GM23338 (cell line): ENCODE results near the gene C16orf78. TPM values are rescaled to one million over a fixed set of nuclear protein-coding genes. Genes with fewer than 3 reads are reported as not detected.
A peak's percentile ranks its signal among the peaks of the same experiment; 100 is the strongest.

Experiments
- ATAC-seq: fragments of 200-7000 bp; cut with Tn5 transposase; 3 replicates; pipeline ENCODE4 v1.9.1; 2020
- DNase-seq: peaks from one replicate; pipeline ENCODE4 v3.0.0-alpha.2; 2015; ENCODE audit warnings: low spot score
- H2AFZ ChIP-seq: fragments of 200-600 bp; sonication (generic); 2 replicates; pipeline ENCODE4 v1.8.0; 2016; ENCODE audit warnings: antibody characterized with exemption, mild to moderate bottlenecking, moderate library complexity
- H3F3A ChIP-seq: fragments of 200-600 bp; sonication (generic); replicated peaks from 2 replicates; pipeline ENCODE4 v1.8.0; 2017; ENCODE audit warnings: antibody characterized with exemption, mixed run types, low read depth
- H3K27ac ChIP-seq: fragments of 200-600 bp; sonication (generic); 2 replicates; pipeline ENCODE4 v1.6.1; 2016; ENCODE audit warnings: low read depth
- H3K27me3 ChIP-seq: fragments of 200-600 bp; sonication (generic); 2 replicates; pipeline ENCODE4 v1.8.0; 2016; ENCODE audit warnings: mild to moderate bottlenecking, mixed run types, moderate library complexity; ENCODE audit not compliant: insufficient read depth
- H3K36me3 ChIP-seq: fragments of 200-600 bp; sonication (generic); 2 replicates; pipeline ENCODE4 v1.8.0; 2016; ENCODE audit warnings: mild to moderate bottlenecking; ENCODE audit not compliant: insufficient read depth
- H3K4me1 ChIP-seq: fragments of 200-600 bp; sonication (generic); 2 replicates; pipeline ENCODE4 v1.8.0; 2016; ENCODE audit warnings: mild to moderate bottlenecking, moderate library complexity; ENCODE audit not compliant: insufficient read depth
- H3K4me2 ChIP-seq: fragments of 200-600 bp; sonication (generic); 2 replicates; pipeline ENCODE4 v1.7.1; 2017; ENCODE audit warnings: mixed run types
- H3K4me3 ChIP-seq: fragments of 200-600 bp; sonication (generic); 2 replicates; pipeline ENCODE4 v1.6.1; 2016; ENCODE audit warnings: mixed run types
- H3K79me2 ChIP-seq: fragments of 200-600 bp; sonication (generic); replicated peaks from 2 replicates; pipeline ENCODE4 v1.8.0; 2017; ENCODE audit warnings: mild to moderate bottlenecking; ENCODE audit not compliant: insufficient read depth
- H3K9me2 ChIP-seq: fragments of 200-600 bp; sonication (generic); 2 replicates; pipeline ENCODE4 v1.8.0; 2017; ENCODE audit not compliant: insufficient read depth
- H4K20me1 ChIP-seq: fragments of 200-600 bp; sonication (generic); replicated peaks from 2 replicates; pipeline ENCODE4 v1.8.0; 2017; ENCODE audit warnings: mild to moderate bottlenecking; ENCODE audit not compliant: insufficient read depth
- H3K27ac Mint-ChIP-seq: 2 replicates; pipeline ENCODE4 v1.8.0; 2020; ENCODE audit warnings: inconsistent platforms, mild to moderate bottlenecking, moderate library complexity, mixed read lengths
- H3K27me3 Mint-ChIP-seq: 3 replicates; pipeline ENCODE4 v1.8.0; 2022; ENCODE audit warnings: low read depth, mild to moderate bottlenecking, moderate library complexity, mixed read lengths, inconsistent platforms; ENCODE audit not compliant: insufficient read depth, poor library complexity
- H3K36me3 Mint-ChIP-seq: 3 replicates; pipeline ENCODE4 v1.8.0; 2021; ENCODE audit warnings: low read depth, mild to moderate bottlenecking, inconsistent platforms, moderate library complexity, mixed read lengths
- H3K4me1 Mint-ChIP-seq: 3 replicates; pipeline ENCODE4 v1.8.0; 2020; ENCODE audit warnings: mild to moderate bottlenecking, inconsistent platforms, mixed read lengths
- H3K4me3 Mint-ChIP-seq: 3 replicates; pipeline ENCODE4 v1.8.0; 2021; ENCODE audit warnings: moderate library complexity, mild to moderate bottlenecking, inconsistent platforms, mixed read lengths
- H3K9me3 Mint-ChIP-seq: 3 replicates; pipeline ENCODE4 v1.8.0; 2020; ENCODE audit warnings: moderate library complexity, mild to moderate bottlenecking, inconsistent platforms, mixed read lengths
- CREB1 ChIP-seq: fragments of 250-450 bp; sonication (Bioruptor Pico); IDR thresholded peaks from 2 replicates; pipeline ENCODE4 v1.5.0; 2020; ENCODE audit warnings: low read depth, mild to moderate bottlenecking, moderate library complexity
- CTCF ChIP-seq, 2 experiments: fragments of 200-600 bp in 1 of 2; sonication (generic) in 1 of 2; conservative IDR thresholded peaks; 2 replicates each; pipeline versions ENCODE4 v1.5.1 to v1.6.1; 2016 to 2017; ENCODE audit warnings: antibody characterized with exemption in 2 of 2, low read depth in 2 of 2, mild to moderate bottlenecking in 2 of 2, moderate library complexity in 1 of 2
- EZH2 ChIP-seq: fragments of 200-600 bp; sonication (generic); IDR thresholded peaks from one replicate; pipeline ENCODE4 v1.8.0; 2017; ENCODE audit warnings: antibody characterized with exemption, mild to moderate bottlenecking, low read depth; ENCODE audit not compliant: unreplicated experiment
- EZH2phosphoT487 ChIP-seq: fragments of 200-600 bp; sonication (generic); IDR thresholded peaks from one replicate; pipeline ENCODE4 v1.8.1; 2018; ENCODE audit warnings: antibody characterized with exemption; ENCODE audit not compliant: unreplicated experiment
- JUNB ChIP-seq: IDR thresholded peaks from one replicate; pipeline ENCODE4 v1.6.1; 2016; ENCODE audit warnings: antibody characterized with exemption; ENCODE audit not compliant: unreplicated experiment
- NANOG ChIP-seq: IDR thresholded peaks from 2 replicates; pipeline ENCODE4 v1.6.1; 2016; ENCODE audit warnings: antibody characterized with exemption, borderline replicate concordance
- POLR2AphosphoS5 ChIP-seq: IDR thresholded peaks from 2 replicates; pipeline ENCODE4 v1.6.1; 2016; ENCODE audit warnings: antibody characterized with exemption, low read depth
- STAT1 ChIP-seq: IDR thresholded peaks from one replicate; pipeline ENCODE4 v1.6.1; 2016; ENCODE audit warnings: antibody characterized with exemption; ENCODE audit not compliant: unreplicated experiment
- polyA plus RNA-seq: library from polyadenylated mRNA; unstranded; fragments of >200 nt; fragmentation: Nextera tagmentation; extraction: Ambion mirVana; gene quantifications from 2 replicates; pipeline ENCODE4 v1.2.1, GENCODE V29; 2016
- total RNA-seq: library from RNA; depleted of rRNA; stranded (reverse); fragments of >200 nt; shearing (Covaris generic); gene quantifications from 2 replicates; pipeline ENCODE4 v1.2.3, GENCODE V29; 2014

The C16orf78 gene
- total and polyA plus RNA-seq, 2 experiments from 2014 or later, result not detected

DNA sequence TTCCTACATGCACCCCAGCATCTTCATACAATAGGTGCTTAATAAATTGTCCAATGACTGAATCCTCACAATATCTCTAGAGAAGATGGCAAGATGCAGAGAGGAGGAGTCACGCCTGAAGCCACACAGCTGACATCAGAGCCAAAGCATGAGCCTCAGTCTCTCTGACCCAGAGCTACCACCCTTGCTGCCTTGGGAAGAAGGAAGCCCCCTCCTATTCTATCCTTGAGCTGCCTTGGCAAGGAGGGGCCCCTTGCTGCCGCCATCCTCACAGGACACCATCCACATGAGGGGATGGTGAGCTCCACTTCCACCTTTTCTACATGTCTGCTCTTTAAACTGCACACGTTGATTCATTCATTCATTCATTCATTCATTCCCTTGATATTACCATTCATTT is 37.0 kb upstream of the C16orf78 start:
- no peaks in the 10 kb centered on the region for H3F3A ChIP-seq
- H3K4me2 ChIP-seq, result no peak overlapping the region
- H3K9me2 ChIP-seq, result no peaks in the 10 kb centered on the region
- H3K4me1 ChIP-seq, result no peaks in the 10 kb centered on the region
- Mint-ChIP-seq H3K9me3 (no peaks in the 10 kb centered on the region; the same call in 1 of the 3 replicates), H3K27ac (no peak overlapping the region), H3K4me3 (no peak overlapping the region), H3K4me1 (peaks cover 7% of the 10 kb centered on the region), H3K36me3 (no peaks in the 10 kb centered on the region), H3K27me3 (peaks cover 4% of the 10 kb centered on the region)
- no peak overlapping the region for H3K4me3 ChIP-seq
- H2AFZ ChIP-seq, result no peak overlapping the region
- TF ChIP-seq STAT1 (no peak), EZH2 (no peak), NANOG (no peak), EZH2phosphoT487 (no peak), CTCF (conservative IDR thresholded peaks at IDR 0.05; ENCODE audit: low read depth in 2 of 2) (no peak), CREB1 (CRISPR knock-in tag) (no peak)
- no peak overlapping the region for H3K27ac ChIP-seq
- no peak for ATAC-seq
- no peaks in the 10 kb centered on the region for H3K79me2 ChIP-seq
- H3K36me3 ChIP-seq, result no peaks in the 10 kb centered on the region
- H3K27me3 ChIP-seq, result no peaks in the 10 kb centered on the region
- DNase-seq, result no peak
- H4K20me1 ChIP-seq, result no peaks in the 10 kb centered on the region

DNA sequence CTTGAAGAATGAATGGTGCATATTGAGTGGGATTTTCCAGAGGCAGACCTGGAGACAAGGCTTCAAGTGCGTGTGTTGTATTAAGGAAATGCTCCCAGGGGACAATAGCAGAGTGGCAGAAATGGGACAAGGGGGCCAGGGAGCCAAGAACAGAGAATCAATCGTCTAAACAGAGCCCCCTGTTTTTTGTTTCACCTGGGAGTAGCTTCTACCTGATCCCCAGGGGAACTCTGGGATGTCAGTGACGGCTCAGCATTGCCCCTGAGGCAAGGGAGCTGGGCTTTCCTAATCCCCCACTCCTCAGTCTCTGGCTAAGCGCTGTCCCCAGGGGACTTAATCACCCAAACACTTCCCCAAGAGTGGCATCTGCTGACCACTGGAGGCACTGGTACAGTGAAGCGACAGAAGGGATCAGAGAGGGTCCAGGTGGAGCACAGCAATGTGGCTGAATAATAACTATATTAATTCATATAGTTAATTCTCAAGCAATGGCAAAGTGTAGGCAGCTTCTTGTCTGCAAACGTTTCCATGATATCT is 35.7 kb upstream of the C16orf78 start:
- Histone ChIP-seq H3K4me2 (no peak overlapping the region), H4K20me1 (no peaks in the 10 kb centered on the region), H2AFZ (peak overlapping the region; percentile 38; the same call in 1 of the 2 replicates), H3K9me2 (no peaks in the 10 kb centered on the region), H3K4me3 (no peak overlapping the region), H3K27ac (no peak overlapping the region), H3F3A (no peaks in the 10 kb centered on the region), H3K36me3 (no peaks in the 10 kb centered on the region), H3K4me1 (no peaks in the 10 kb centered on the region), H3K79me2 (no peaks in the 10 kb centered on the region), H3K27me3 (no peaks in the 10 kb centered on the region)
- H3K4me1 Mint-ChIP-seq, result peaks cover under 1% of the 10 kb centered on the region; the same call in 1 of the 3 replicates
- no peak for TF ChIP-seq POLR2AphosphoS5
- no peak for TF ChIP-seq JUNB
- TF ChIP-seq CTCF (conservative IDR thresholded peaks at IDR 0.05; ENCODE audit: low read depth in 2 of 2), result peak in 1 of 2 experiments; percentile 23; a peak in 2 of 4 replicates
- DNase-seq (no peak), ATAC-seq (peak; percentile 62)
- H3K4me3 Mint-ChIP-seq, result no peak overlapping the region
- no peak overlapping the region for H3K27ac Mint-ChIP-seq
- H3K9me3 Mint-ChIP-seq, result no peaks in the 10 kb centered on the region; the same call in 2 of the 3 replicates
- peaks cover 8% of the 10 kb centered on the region for H3K27me3 Mint-ChIP-seq
- no peaks in the 10 kb centered on the region for H3K36me3 Mint-ChIP-seq
